SK-N-SH (cell line): ENCODE results near the gene CHST7. TPM values are rescaled to one million over a fixed set of nuclear protein-coding genes. Genes with fewer than 3 reads are reported as not detected.
A peak's percentile ranks its signal among the peaks of the same experiment; 100 is the strongest.

Experiments used
- CTCF ChIA-PET: fragments of 300-600, 350-600 bp; formaldehyde crosslinking; extraction: SDS; loops from one replicate; lab custom pipeline; 2021; lab: Yijun Ruan, JAX
- POLR2A ChIA-PET: fragments of 350-600 bp; sonication (Branson Sonifier 250); formaldehyde crosslinking; extraction: SDS; loops from one replicate; lab custom pipeline; 2020; ENCODE audit warnings: antibody characterized with exemption, inconsistent platforms; lab: Yijun Ruan, JAX
- DNase-seq: peaks from one replicate; pipeline ENCODE4 v3.0.0; 2012
- H2AFZ ChIP-seq: fragments of 200-600 bp; sonication (generic); 2 replicates; pipeline ENCODE4 v1.8.1; 2016; ENCODE audit warnings: antibody characterized with exemption, mild to moderate bottlenecking, low read depth
- H3F3A ChIP-seq: fragments of 200-600 bp; sonication (generic); replicated peaks from 2 replicates; pipeline ENCODE3; 2016; ENCODE audit warnings: antibody characterized with exemption, mild to moderate bottlenecking; ENCODE audit not compliant: insufficient read depth
- H3K27ac ChIP-seq, 2 experiments: fragments of 200-500 bp in 1 of 2; fragments of 200-600 bp in 1 of 2; sonication (Bioruptor generic) in 1 of 2; sonication (generic), shearing (Covaris generic) in 1 of 2; 2 replicates each; pipeline versions ENCODE4 v1.5.1 to v1.6.1; 2014 to 2016; ENCODE audit warnings: low read depth in 2 of 2, inconsistent platforms in 1 of 2, low read length in 1 of 2, mild to moderate bottlenecking in 1 of 2, mixed read lengths in 1 of 2
- H3K27me3 ChIP-seq: fragments of 200-600 bp; sonication (generic), shearing (Covaris generic); 2 replicates; pipeline ENCODE4 v1.6.1; 2016; ENCODE audit warnings: mixed run types; ENCODE audit not compliant: insufficient read depth
- H3K36me3 ChIP-seq, 2 experiments: fragments of 200-500 bp in 1 of 2; fragments of 200-600 bp in 1 of 2; sonication (Bioruptor generic) in 1 of 2; sonication (generic) in 1 of 2; replicated peaks in 1 of 2; 2 replicates each; pipeline versions ENCODE3 to v1.5.1; 2014 to 2016; ENCODE audit warnings: low read length in 1 of 2, mild to moderate bottlenecking in 1 of 2; ENCODE audit not compliant: insufficient read depth in 2 of 2, control insufficient read depth in 1 of 2
- H3K4me1 ChIP-seq, 2 experiments: fragments of 200-500 bp in 1 of 2; fragments of 200-600 bp in 1 of 2; sonication (Bioruptor generic) in 1 of 2; sonication (generic), shearing (Covaris generic) in 1 of 2; 2 replicates each; pipeline versions ENCODE4 v1.5.1 to v1.6.1; 2014 to 2016; ENCODE audit warnings: low read depth in 1 of 2, low read length in 1 of 2, mixed run types in 1 of 2; ENCODE audit not compliant: insufficient read depth in 2 of 2, control insufficient read depth in 1 of 2
- H3K4me2 ChIP-seq: fragments of 200-600 bp; sonication (generic), shearing (Covaris generic); 2 replicates; pipeline ENCODE4 v1.6.1; 2017; ENCODE audit warnings: mixed run types
- H3K4me3 ChIP-seq, 2 experiments: fragments of 200-500 bp in 1 of 2; fragments of 200-600 bp in 1 of 2; sonication (Bioruptor generic) in 1 of 2; sonication (generic), shearing (Covaris generic) in 1 of 2; 2 replicates each; pipeline versions ENCODE4 v1.5.1 to v1.8.1; 2014 to 2016; ENCODE audit warnings: low read depth in 2 of 2, inconsistent platforms in 1 of 2, low read length in 1 of 2, mild to moderate bottlenecking in 1 of 2, mixed read lengths in 1 of 2, moderate library complexity in 1 of 2
- H3K79me2 ChIP-seq: fragments of 200-600 bp; sonication (generic); 2 replicates; pipeline ENCODE4 v1.8.1; 2017; ENCODE audit warnings: mild to moderate bottlenecking; ENCODE audit not compliant: insufficient read depth
- H3K9ac ChIP-seq: fragments of 200-600 bp; sonication (generic); 2 replicates; pipeline ENCODE4 v1.6.1; 2017; ENCODE audit warnings: mixed run types
- H3K9me2 ChIP-seq: fragments of 200-600 bp; sonication (generic); 2 replicates; pipeline ENCODE4 v1.6.1; 2017; ENCODE audit warnings: mixed run types
- H3K9me3 ChIP-seq: fragments of 200-600 bp; sonication (generic); 2 replicates; pipeline ENCODE4 v1.6.1; 2017; ENCODE audit warnings: mixed run types, mild to moderate bottlenecking, moderate library complexity
- H4K20me1 ChIP-seq: fragments of 200-600 bp; sonication (generic); 2 replicates; pipeline ENCODE4 v1.6.1; 2017; ENCODE audit warnings: mild to moderate bottlenecking, mixed run types; ENCODE audit not compliant: insufficient read depth
- CHD2 ChIP-seq: fragments of 150-350 bp; IDR thresholded peaks from 2 replicates; pipeline ENCODE4 v1.6.1; 2018; ENCODE audit warnings: low read length; ENCODE audit not compliant: partially characterized antibody
- ELF1 ChIP-seq: IDR thresholded peaks from 2 replicates; pipeline ENCODE4 v1.4.0; 2012
- EP300 ChIP-seq, 2 experiments: IDR thresholded peaks; 2 replicates each; pipeline versions ENCODE4 v1.4.0 to v1.6.1; 2012; ENCODE audit warnings: borderline replicate concordance in 1 of 2, low read depth in 1 of 2, low read length in 1 of 2
- EZH2phosphoT487 ChIP-seq: fragments of 200-600 bp; sonication (generic); IDR thresholded peaks from 2 replicates; pipeline ENCODE4 v1.6.1; 2017; ENCODE audit warnings: low read depth, mixed run types, mild to moderate bottlenecking, antibody characterized with exemption, moderate library complexity, borderline replicate concordance
- FOSL2 ChIP-seq: IDR thresholded peaks from 2 replicates; pipeline ENCODE4 v1.4.0; 2012; ENCODE audit warnings: low read depth, mild to moderate bottlenecking, moderate library complexity, borderline replicate concordance
- FOXJ3 ChIP-seq: sonication (generic); formaldehyde crosslinking; IDR thresholded peaks from 2 replicates; pipeline ENCODE4 v1.5.1; 2020; ENCODE audit warnings: mild to moderate bottlenecking, missing genetic modification reagents
- FOXM1 ChIP-seq: IDR thresholded peaks from 2 replicates; pipeline ENCODE4 v1.4.0; 2012; ENCODE audit warnings: low read depth, mild to moderate bottlenecking
- GABPA ChIP-seq: IDR thresholded peaks from 2 replicates; pipeline ENCODE4 v1.4.0; 2012; ENCODE audit warnings: low read depth, mild to moderate bottlenecking
- JUND ChIP-seq: IDR thresholded peaks from 2 replicates; pipeline ENCODE4 v1.4.0; 2012
- MXI1 ChIP-seq: IDR thresholded peaks from 2 replicates; pipeline ENCODE4 v1.6.1; 2012; ENCODE audit warnings: mild to moderate bottlenecking, low read depth, low read length, improper control_type of control experiment
- NRF1 ChIP-seq: IDR thresholded peaks from 2 replicates; pipeline ENCODE4 v1.6.1; 2012; ENCODE audit warnings: low read depth, mild to moderate bottlenecking, low read length
- PBX3 ChIP-seq: IDR thresholded peaks from 2 replicates; pipeline ENCODE4; 2012
- RCOR1 ChIP-seq: fragments of 150-350 bp; IDR thresholded peaks from 2 replicates; pipeline ENCODE4 v1.6.1; 2017; ENCODE audit warnings: antibody characterized with exemption, low read length
- RFX5 ChIP-seq: IDR thresholded peaks from 2 replicates; pipeline ENCODE4 v1.6.1; 2012; ENCODE audit warnings: mild to moderate bottlenecking, improper control_type of control experiment, low read length
- RXRA ChIP-seq: IDR thresholded peaks from 2 replicates; pipeline ENCODE4 v1.4.0; 2012; ENCODE audit warnings: low read depth, mild to moderate bottlenecking, borderline replicate concordance
- SMC3 ChIP-seq: IDR thresholded peaks from 2 replicates; pipeline ENCODE4 v1.6.1; 2012; ENCODE audit warnings: low read depth, low read length, improper control_type of control experiment
- TAF1 ChIP-seq: IDR thresholded peaks from 2 replicates; pipeline ENCODE4 v1.6.1; 2012; ENCODE audit warnings: low read depth, mild to moderate bottlenecking, low read length, moderate library complexity, borderline replicate concordance
- TCF12 ChIP-seq: IDR thresholded peaks from 2 replicates; pipeline ENCODE4 v1.4.0; 2012
- USF1 ChIP-seq: IDR thresholded peaks from 2 replicates; pipeline ENCODE4 v1.4.0; 2012; ENCODE audit warnings: low read depth, borderline replicate concordance
- USF2 ChIP-seq: fragments of 150-350 bp; IDR thresholded peaks from 2 replicates; pipeline ENCODE4 v1.6.1; 2017; ENCODE audit warnings: antibody characterized with exemption, low read length, low read depth, borderline replicate concordance
- ZBTB33 ChIP-seq: IDR thresholded peaks from 2 replicates; pipeline ENCODE4 v1.4.0; 2012; ENCODE audit warnings: low read depth, borderline replicate concordance
- WGBS: methylation state at CpG from one replicate; pipeline ENCODE4 v1.1.6; 2017; ENCODE audit warnings: low lambda C conversion rate; 5-methylcytosine and 5-hydroxymethylcytosine counted together
- polyA plus RNA-seq, 3 experiments: library from polyadenylated mRNA; depleted of rRNA; stranded (reverse); fragments of >200 nt; gene quantifications; 2 replicates each; pipeline ENCODE4 v1.2.3, GENCODE V29; 2012

The CHST7 gene
- polyA plus RNA-seq, 1 of the 3 experiments (the other 2 are of a cell fraction) = 6.2 TPM

- no peak for TF ChIP-seq EP300 (IDR thresholded peaks at IDR 0.05; ENCODE audit: borderline replicate concordance in 1 of 2, low read depth in 1 of 2, low read length in 1 of 2)
- no peak for TF ChIP-seq ELF1
- no peak for TF ChIP-seq USF1
- no peak for TF ChIP-seq ZBTB33
- TF ChIP-seq GABPA = no peak
Observed at GRCh38 chrX:46636223-46636622, 62.7 kb downstream of the CHST7 start (continued).

GRCh38 chrX:46637938-46638337 lies 64.4 kb downstream of the CHST7 start:
- no peak overlapping the region for H3K4me3 ChIP-seq
- ChIA-PET CTCF (interaction anchor here (0.6 to 1.3 kb wide), 3 partner anchors 10 to 65 kb away, joined by 3 to 4 read pairs (median 3); no protein-coding TSS in a partner anchor), POLR2A (no interaction called here)
- TF ChIP-seq USF2 = no peak
- peak; percentile 36; the same call in 1 of the 2 replicates for TF ChIP-seq TCF12
- TF ChIP-seq NRF1 = no peak
- 0 out of 2 replicates have a peak, but pooled peaks have one; percentile 15 for TF ChIP-seq JUND
- TF ChIP-seq CHD2 = no peak
- TF ChIP-seq RXRA = peak; percentile 79
- TF ChIP-seq FOSL2 = peak; percentile 37; the same call in 1 of the 2 replicates
- H3K4me2 ChIP-seq = no peak overlapping the region
- H3F3A ChIP-seq = peaks cover 4% of the 10 kb centered on the region
- no peaks in the 10 kb centered on the region; a peak in 2 of 4 replicates for H3K4me1 ChIP-seq
- no peaks in the 10 kb centered on the region for H3K36me3 ChIP-seq
- H4K20me1 ChIP-seq = no peaks in the 10 kb centered on the region
- DNase-seq = no peak
- H3K9me2 ChIP-seq = no peaks in the 10 kb centered on the region
- H2AFZ ChIP-seq = no peak overlapping the region
- no peaks in the 10 kb centered on the region for H3K9me3 ChIP-seq
- WGBS = 9% methylated on average over 2 of the region's 2 CpGs
- H3K27ac ChIP-seq = no peak overlapping the region
- H3K9ac ChIP-seq = no peak overlapping the region
- H3K27me3 ChIP-seq = no peaks in the 10 kb centered on the region
- no peaks in the 10 kb centered on the region for H3K79me2 ChIP-seq

GRCh38 chrX:46642145-46642544 lies 68.6 kb downstream of the CHST7 start:
- H3K4me3 ChIP-seq = no peak overlapping the region
- peaks cover 4% of the 10 kb centered on the region for H3F3A ChIP-seq
- CTCF ChIA-PET = interaction anchor here (0.6 to 1.4 kb wide), 12 partner anchors 9 to 151 kb away, joined by 3 to 4 read pairs (median 3); no protein-coding TSS in a partner anchor
- 41% methylated on average over 4 of the region's 4 CpGs for WGBS
- H3K79me2 ChIP-seq = no peaks in the 10 kb centered on the region
- POLR2A ChIA-PET = no interaction called here
- no peaks in the 10 kb centered on the region for H4K20me1 ChIP-seq
- peak; percentile 15 for DNase-seq
- no peaks in the 10 kb centered on the region for H3K9me3 ChIP-seq
- H3K9me2 ChIP-seq = no peaks in the 10 kb centered on the region
- H3K27ac ChIP-seq = no peak overlapping the region
- no peak overlapping the region for H3K4me2 ChIP-seq
- H3K27me3 ChIP-seq = 0 out of 2 replicates have a peak, but pooled peaks cover 2% of the 10 kb centered on the region
- no peaks in the 10 kb centered on the region; a peak in 2 of 4 replicates for H3K4me1 ChIP-seq
- H2AFZ ChIP-seq = no peak overlapping the region
- H3K36me3 ChIP-seq = no peaks in the 10 kb centered on the region
- no peak overlapping the region for H3K9ac ChIP-seq
- no peak for TF ChIP-seq MXI1
- TF ChIP-seq RFX5 = no peak
- TF ChIP-seq PBX3 = no peak
- no peak for TF ChIP-seq EZH2phosphoT487
- peak; percentile 17 for TF ChIP-seq SMC3
- TF ChIP-seq RCOR1 = no peak
- no peak for TF ChIP-seq FOXJ3
- no peak for TF ChIP-seq FOXM1
- no peak for TF ChIP-seq GABPA
- no peak for TF ChIP-seq USF2
- no peak for TF ChIP-seq TAF1
- no peak for TF ChIP-seq TCF12
- TF ChIP-seq ELF1 = no peak
